Type B pancreatic cell (in vitro differentiated cells): ENCODE data around the gene HOXA7. TPM values are rescaled to one million over a fixed set of nuclear protein-coding genes. Genes with fewer than 3 reads are reported as not detected.

Experiments used
- DNase-seq: peaks from one replicate; pipeline ENCODE4 v3.0.0; 2021; ENCODE audit warnings: mixed read lengths; ENCODE audit not compliant: unreplicated experiment; ENCODE audit errors: extremely low spot score
- H3K27ac Mint-ChIP-seq: 2 replicates; pipeline ENCODE4 v1.8.0; 2021; ENCODE audit warnings: mild to moderate bottlenecking, mixed read lengths
- H3K27me3 Mint-ChIP-seq: 2 replicates; pipeline ENCODE4 v1.8.0; 2021; ENCODE audit warnings: mixed read lengths
- H3K36me3 Mint-ChIP-seq: 2 replicates; pipeline ENCODE4 v1.8.0; 2021; ENCODE audit warnings: mixed read lengths
- H3K4me1 Mint-ChIP-seq: one replicate; pipeline ENCODE4 v1.8.0; 2021; ENCODE audit warnings: mixed read lengths; ENCODE audit not compliant: unreplicated experiment
- H3K4me3 Mint-ChIP-seq: 2 replicates; pipeline ENCODE4 v1.8.0; 2021; ENCODE audit warnings: mild to moderate bottlenecking, mixed read lengths
- H3K9me3 Mint-ChIP-seq: 2 replicates; pipeline ENCODE4 v1.8.0; 2021; ENCODE audit warnings: mixed read lengths
- total RNA-seq: library from RNA; stranded (reverse); gene quantifications from 2 replicates; pipeline ENCODE4 v1.2.1, GENCODE V29; 2021; ENCODE audit warnings: low replicate concordance
- TF ChIP-seq, protein P1 (sequence below): fragments of 200-600 bp; sonication (generic); conservative IDR thresholded peaks from 2 replicates; pipeline ENCODE4 v1.5.0; 2021; ENCODE audit warnings: antibody characterized with exemption, mild to moderate bottlenecking

HOXA7 gene
- total RNA-seq, 1 donor from 2014 or later, result 6.2 TPM

DNA sequence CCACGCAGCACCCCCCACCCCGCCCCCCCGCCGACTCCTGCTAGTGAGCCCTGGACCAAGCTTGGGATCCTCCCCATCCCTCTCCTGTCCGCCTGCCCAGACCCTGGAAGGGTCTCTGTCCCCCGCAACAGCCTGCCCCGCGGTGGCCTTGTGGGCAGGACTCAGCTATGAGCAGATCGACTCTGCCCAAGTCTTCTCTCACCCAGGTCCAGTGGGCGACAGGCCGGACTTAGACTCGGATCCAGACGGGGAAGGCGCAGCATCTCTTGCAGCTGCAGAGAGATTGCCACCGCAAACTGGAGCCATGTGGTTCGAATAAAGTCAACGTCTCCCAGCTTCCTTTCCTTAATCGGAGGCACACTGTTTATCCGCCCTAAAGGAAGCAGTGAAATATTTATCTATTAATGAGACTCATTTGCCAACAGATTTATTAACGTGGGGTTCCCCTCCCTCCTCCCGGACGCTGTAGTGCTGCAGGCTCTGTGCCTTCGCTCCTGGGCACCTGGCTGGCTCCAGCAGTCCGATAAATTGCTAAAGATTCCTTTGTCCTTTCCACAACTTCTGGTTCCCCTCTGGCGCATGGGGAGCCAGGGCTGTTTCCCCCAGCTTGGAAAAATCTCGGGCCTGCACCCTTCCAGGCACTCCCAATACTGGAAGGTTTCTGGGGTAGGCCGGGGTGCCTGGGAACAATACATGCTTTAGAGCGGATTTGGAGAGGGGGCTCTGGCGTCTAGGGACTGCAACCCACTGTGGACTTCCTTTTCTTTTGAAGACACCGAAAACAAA, 634 bp upstream of the HOXA7 start:
- TF ChIP-seq, protein P1, sequence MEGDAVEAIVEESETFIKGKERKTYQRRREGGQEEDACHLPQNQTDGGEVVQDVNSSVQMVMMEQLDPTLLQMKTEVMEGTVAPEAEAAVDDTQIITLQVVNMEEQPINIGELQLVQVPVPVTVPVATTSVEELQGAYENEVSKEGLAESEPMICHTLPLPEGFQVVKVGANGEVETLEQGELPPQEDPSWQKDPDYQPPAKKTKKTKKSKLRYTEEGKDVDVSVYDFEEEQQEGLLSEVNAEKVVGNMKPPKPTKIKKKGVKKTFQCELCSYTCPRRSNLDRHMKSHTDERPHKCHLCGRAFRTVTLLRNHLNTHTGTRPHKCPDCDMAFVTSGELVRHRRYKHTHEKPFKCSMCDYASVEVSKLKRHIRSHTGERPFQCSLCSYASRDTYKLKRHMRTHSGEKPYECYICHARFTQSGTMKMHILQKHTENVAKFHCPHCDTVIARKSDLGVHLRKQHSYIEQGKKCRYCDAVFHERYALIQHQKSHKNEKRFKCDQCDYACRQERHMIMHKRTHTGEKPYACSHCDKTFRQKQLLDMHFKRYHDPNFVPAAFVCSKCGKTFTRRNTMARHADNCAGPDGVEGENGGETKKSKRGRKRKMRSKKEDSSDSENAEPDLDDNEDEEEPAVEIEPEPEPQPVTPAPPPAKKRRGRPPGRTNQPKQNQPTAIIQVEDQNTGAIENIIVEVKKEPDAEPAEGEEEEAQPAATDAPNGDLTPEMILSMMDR, result no peak
- DNase-seq, result peak; percentile 70
- H3K4me1 Mint-ChIP-seq, result peaks cover 13% of the 10 kb centered on the region
- H3K4me3 Mint-ChIP-seq, result peak overlapping the region; percentile 84
- peaks cover 13% of the 10 kb centered on the region for H3K36me3 Mint-ChIP-seq
- H3K27ac Mint-ChIP-seq, result peak overlapping the region; percentile 59
- H3K9me3 Mint-ChIP-seq, result peaks cover 5% of the 10 kb centered on the region
- H3K27me3 Mint-ChIP-seq, result peaks cover 90% of the 10 kb centered on the region

DNA sequence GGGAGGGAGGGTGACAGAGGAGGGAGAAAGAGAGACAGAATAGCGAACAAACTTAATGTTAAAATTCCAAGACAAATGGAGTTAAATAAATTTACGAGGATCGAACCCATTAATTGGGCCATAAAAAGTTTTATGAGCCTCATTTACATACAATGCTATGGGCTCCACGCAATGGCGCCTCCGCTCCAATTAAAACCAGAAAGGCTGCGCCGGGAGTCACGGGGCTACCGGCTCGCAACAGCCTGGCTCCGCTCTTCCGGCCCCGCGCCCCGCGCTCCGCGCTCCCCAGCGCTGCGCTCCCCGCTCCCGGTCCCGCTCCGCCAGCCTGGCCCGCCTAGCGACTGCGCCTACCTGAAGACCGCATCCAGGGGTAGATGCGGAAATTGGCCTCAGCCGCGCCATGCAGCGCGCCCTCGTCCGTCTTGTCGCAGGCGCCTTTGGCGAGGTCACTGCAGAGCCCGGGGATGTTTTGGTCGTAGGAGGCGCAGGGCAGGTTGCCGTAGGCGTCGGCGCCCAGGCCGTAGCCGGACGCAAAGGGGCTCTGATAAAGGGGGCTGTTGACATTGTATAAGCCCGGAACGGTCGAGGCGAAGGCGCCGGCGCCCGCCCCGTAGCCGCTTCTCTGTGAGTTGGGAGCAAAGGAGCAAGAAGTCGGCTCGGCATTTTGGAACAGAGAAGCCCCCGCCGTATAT, 513 bp downstream of the HOXA7 start:
- Mint-ChIP-seq H3K4me1 (peaks cover 21% of the 10 kb centered on the region), H3K27me3 (peaks cover 92% of the 10 kb centered on the region), H3K4me3 (peak overlapping the region; percentile 94), H3K9me3 (peaks cover 5% of the 10 kb centered on the region), H3K36me3 (peaks cover 13% of the 10 kb centered on the region), H3K27ac (peak overlapping the region; percentile 72)
- DNase-seq, result peak; percentile 73
- TF ChIP-seq, protein P1, result no peak

DNA sequence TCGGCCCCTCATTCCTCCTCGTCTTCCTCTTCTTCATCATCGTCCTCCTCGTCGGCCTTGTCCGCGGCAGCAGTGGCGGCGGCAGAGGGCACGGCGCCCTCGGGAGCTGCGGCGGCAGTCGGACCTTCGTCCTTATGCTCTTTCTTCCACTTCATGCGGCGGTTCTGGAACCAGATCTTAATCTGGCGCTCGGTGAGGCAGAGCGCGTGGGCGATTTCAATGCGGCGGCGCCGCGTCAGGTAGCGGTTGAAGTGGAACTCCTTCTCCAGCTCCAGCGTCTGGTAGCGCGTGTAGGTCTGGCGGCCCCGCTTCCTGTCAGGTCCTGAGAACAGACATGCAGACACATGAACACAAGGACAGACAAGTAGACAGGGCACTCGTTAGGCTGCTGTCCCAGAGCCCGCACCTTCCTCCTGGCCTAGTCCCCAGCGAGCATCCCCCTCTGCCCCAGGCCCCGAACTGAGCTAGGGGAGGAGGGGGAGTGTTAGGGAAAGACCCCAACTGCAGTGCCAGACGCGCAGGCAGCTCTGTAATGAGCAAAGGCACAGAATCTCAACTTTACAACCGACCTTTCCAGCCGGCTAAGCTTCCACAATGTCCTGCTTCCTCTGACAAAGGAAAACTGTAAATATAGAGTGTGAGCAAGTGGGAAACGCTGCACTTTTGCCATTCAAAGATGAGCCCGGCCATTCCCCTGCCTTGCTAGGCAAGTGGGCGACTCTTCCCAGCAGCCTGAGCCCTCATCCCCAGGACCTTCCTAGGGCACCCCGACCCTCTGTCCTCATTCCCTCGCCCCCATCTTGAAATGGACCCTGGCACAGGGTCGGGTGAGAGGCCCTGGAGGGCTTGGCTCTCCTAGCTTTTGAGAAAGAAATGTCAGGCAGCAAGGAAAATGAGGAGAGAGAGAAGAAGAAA, 1.3 kb downstream of the HOXA7 start:
- Mint-ChIP-seq H3K27ac (peak overlapping the region; percentile 72), H3K27me3 (peaks cover 96% of the 10 kb centered on the region), H3K9me3 (peaks cover 5% of the 10 kb centered on the region), H3K36me3 (peaks cover 13% of the 10 kb centered on the region), H3K4me1 (peaks cover 28% of the 10 kb centered on the region), H3K4me3 (peak overlapping the region; percentile 94)
- DNase-seq, result peak; percentile 70
- TF ChIP-seq, protein P1, result no peak

DNA sequence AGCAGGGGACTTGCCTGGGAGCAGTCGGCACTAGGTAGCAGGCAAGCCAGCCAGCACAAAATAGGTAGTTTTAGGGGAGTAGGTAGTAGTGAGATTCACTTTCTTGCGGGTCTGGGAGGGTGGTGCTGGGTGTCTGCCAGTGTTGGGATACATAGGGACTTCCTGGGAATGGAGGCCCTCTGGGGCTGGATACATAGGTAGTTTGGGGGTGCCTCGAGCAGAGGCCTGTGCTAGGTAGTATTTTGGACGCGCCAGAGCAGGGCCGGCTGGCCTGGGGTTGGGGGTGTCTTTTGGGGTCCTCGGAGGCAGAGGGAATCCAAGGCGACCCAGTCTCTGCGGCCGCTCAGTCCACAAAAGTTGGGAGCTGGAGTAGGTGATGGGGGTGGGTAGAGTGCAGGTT, 2.1 kb downstream of the HOXA7 start:
- Mint-ChIP-seq H3K9me3 (peaks cover 5% of the 10 kb centered on the region), H3K4me3 (peak overlapping the region; percentile 94), H3K36me3 (peaks cover 13% of the 10 kb centered on the region), H3K4me1 (peaks cover 28% of the 10 kb centered on the region), H3K27ac (no peak overlapping the region), H3K27me3 (peaks cover 92% of the 10 kb centered on the region)
- TF ChIP-seq, protein P1, result no peak
- peak; percentile 39 for DNase-seq

DNA sequence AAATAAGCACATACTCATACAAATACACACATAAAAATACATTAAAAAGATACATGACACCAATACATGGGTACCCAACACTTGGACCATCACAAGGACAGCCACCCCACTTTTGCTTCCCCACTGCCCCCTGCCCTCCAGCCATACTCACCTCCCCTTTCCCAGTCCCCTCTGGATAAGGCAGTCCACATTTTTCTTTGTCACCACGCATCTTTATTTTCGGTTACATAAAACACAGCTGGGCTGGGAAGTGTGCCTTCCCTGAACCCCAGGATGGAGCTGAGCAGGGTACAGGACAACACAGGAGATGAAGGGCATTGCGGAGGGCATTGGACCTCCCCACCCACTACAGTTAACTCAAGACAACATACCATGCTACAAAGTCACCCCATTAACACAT, 2.9 kb downstream of the HOXA7 start:
- TF ChIP-seq, protein P1, result no peak
- peaks cover 89% of the 10 kb centered on the region for H3K27me3 Mint-ChIP-seq
- H3K27ac Mint-ChIP-seq, result no peak overlapping the region
- peaks cover 5% of the 10 kb centered on the region for H3K9me3 Mint-ChIP-seq
- H3K4me1 Mint-ChIP-seq, result peaks cover 29% of the 10 kb centered on the region
- peak overlapping the region; percentile 47 for H3K4me3 Mint-ChIP-seq
- H3K36me3 Mint-ChIP-seq, result peaks cover 13% of the 10 kb centered on the region
- DNase-seq, result peak; percentile 57
